DND-41 (cell line): Measurements from ENCODE around the gene PRR19.
A peak's percentile ranks its signal among the peaks of the same experiment; 100 is the strongest.

Source experiments
- ATAC-seq: fragments of 200-7000 bp; cut with Tn5 transposase; 3 replicates; pipeline ENCODE4 v1.9.1; 2021; ENCODE audit warnings: low read depth; ENCODE audit not compliant: insufficient read depth
- DNase-seq: peaks from one replicate; pipeline ENCODE4 v3.0.0-alpha.2; 2020
- H2AFZ ChIP-seq: 2 replicates; pipeline ENCODE4 v1.6.0; 2012; ENCODE audit warnings: low read depth, low read length
- H3K27ac ChIP-seq: 2 replicates; pipeline ENCODE4 v1.5.1; 2012; ENCODE audit warnings: low read length, inconsistent platforms
- H3K27me3 ChIP-seq: fragments of 200-600 bp; sonication (generic); 2 replicates; pipeline ENCODE4 v1.6.0; 2012; ENCODE audit warnings: low read length, mild to moderate bottlenecking, inconsistent platforms; ENCODE audit not compliant: insufficient read depth, poor library complexity
- H3K36me3 ChIP-seq: 2 replicates; pipeline ENCODE4 v1.5.1; 2012; ENCODE audit warnings: low read length, inconsistent platforms; ENCODE audit not compliant: insufficient read depth
- H3K4me1 ChIP-seq: 2 replicates; pipeline ENCODE4 v1.5.1; 2012; ENCODE audit warnings: mild to moderate bottlenecking, low read length; ENCODE audit not compliant: insufficient read depth
- H3K4me2 ChIP-seq: 2 replicates; pipeline ENCODE4 v1.6.0; 2012; ENCODE audit warnings: mild to moderate bottlenecking, moderate library complexity, low read length, inconsistent platforms; ENCODE audit not compliant: insufficient read depth
- H3K4me3 ChIP-seq, 2 experiments: fragments of 200-600 bp in 1 of 2; shearing (Covaris generic) in 1 of 2; 2 replicates each; pipeline ENCODE4 v1.5.1; 2012 to 2016; ENCODE audit warnings: inconsistent platforms in 2 of 2, low read length in 2 of 2, mild to moderate bottlenecking in 2 of 2, low read depth in 1 of 2, moderate library complexity in 1 of 2
- H3K79me2 ChIP-seq: 2 replicates; pipeline ENCODE4 v1.6.0; 2012; ENCODE audit warnings: low read length, inconsistent platforms; ENCODE audit not compliant: insufficient read depth
- H3K9ac ChIP-seq: 2 replicates; pipeline ENCODE4 v1.6.0; 2012; ENCODE audit warnings: low read depth, mild to moderate bottlenecking, inconsistent platforms, low read length, moderate library complexity
- H3K9me3 ChIP-seq: 2 replicates; pipeline ENCODE4 v1.5.1; 2012; ENCODE audit warnings: low read length, moderate library complexity, mild to moderate bottlenecking, inconsistent platforms; ENCODE audit not compliant: insufficient read depth, severe bottlenecking
- H4K20me1 ChIP-seq: 2 replicates; pipeline ENCODE4 v1.6.0; 2012; ENCODE audit warnings: low read length; ENCODE audit not compliant: insufficient read depth
- EZH2 ChIP-seq: IDR thresholded peaks from 3 replicates; pipeline ENCODE4 v1.6.1; 2012; ENCODE audit warnings: borderline replicate concordance, low read depth, mild to moderate bottlenecking, moderate library complexity, low read length, inconsistent platforms; ENCODE audit not compliant: severe bottlenecking
- TF ChIP-seq, protein P1 (sequence below): IDR thresholded peaks from 2 replicates; pipeline ENCODE4 v1.5.1; 2012; ENCODE audit warnings: borderline replicate concordance, low read length, moderate library complexity, mild to moderate bottlenecking; ENCODE audit not compliant: poor library complexity, severe bottlenecking; ENCODE audit errors: extremely low read depth

PRR19 gene

DNA sequence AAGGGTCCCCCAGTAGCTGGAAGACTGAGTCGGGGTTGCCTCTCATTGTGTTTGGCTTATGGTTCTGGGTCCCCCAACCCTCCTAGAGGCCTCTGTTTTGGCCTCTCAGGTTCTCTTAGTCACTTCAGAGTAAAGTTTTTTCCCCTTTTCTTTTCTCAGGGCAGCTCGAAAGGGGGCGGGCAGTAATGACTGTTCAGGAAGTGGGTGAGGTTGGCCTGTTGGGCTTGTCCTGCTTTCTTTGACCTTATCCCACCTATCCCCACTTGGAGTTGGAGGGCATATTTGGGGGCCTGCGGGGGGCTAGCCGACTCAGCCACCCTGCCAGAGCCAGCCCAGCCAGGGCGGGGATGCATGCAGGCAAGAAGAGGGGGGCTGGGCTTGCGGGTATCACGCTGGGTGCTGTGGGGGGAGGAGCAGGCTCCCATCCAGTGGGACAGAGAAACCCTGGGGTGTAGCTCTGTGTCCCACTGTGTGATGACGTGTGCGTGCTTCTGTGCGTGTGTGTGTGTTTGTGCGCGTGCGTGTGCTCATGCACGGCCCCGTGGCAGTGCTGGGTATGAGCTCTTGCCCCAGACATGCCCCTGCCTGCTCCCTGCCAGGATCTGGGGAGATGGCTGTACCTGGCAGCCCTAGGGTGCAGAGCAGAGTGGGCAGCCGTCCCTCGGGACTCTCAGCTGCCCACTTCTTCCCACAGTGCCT is 31.4 kb upstream of the PRR19 start:
- Histone ChIP-seq H3K9ac (peak overlapping the region; percentile 74), H3K36me3 (peaks cover 42% of the 10 kb centered on the region), H4K20me1 (no peaks in the 10 kb centered on the region), H3K4me3 (peak overlapping the region; percentile 69 to 92; a peak in 3 of 4 replicates), H3K27ac (peak overlapping the region; percentile 89), H3K79me2 (peaks cover 28% of the 10 kb centered on the region), H3K9me3 (no peaks in the 10 kb centered on the region), H3K27me3 (no peaks in the 10 kb centered on the region), H3K4me1 (peaks cover 24% of the 10 kb centered on the region), H2AFZ (no peak overlapping the region), H3K4me2 (peak overlapping the region; percentile 85)
- no peak for ATAC-seq
- TF ChIP-seq, protein P1, sequence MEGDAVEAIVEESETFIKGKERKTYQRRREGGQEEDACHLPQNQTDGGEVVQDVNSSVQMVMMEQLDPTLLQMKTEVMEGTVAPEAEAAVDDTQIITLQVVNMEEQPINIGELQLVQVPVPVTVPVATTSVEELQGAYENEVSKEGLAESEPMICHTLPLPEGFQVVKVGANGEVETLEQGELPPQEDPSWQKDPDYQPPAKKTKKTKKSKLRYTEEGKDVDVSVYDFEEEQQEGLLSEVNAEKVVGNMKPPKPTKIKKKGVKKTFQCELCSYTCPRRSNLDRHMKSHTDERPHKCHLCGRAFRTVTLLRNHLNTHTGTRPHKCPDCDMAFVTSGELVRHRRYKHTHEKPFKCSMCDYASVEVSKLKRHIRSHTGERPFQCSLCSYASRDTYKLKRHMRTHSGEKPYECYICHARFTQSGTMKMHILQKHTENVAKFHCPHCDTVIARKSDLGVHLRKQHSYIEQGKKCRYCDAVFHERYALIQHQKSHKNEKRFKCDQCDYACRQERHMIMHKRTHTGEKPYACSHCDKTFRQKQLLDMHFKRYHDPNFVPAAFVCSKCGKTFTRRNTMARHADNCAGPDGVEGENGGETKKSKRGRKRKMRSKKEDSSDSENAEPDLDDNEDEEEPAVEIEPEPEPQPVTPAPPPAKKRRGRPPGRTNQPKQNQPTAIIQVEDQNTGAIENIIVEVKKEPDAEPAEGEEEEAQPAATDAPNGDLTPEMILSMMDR, result no peak
- no peak for TF ChIP-seq EZH2
- peak; percentile 46 for DNase-seq

GRCh38 chr19:42271045-42271419 is 30.9 kb upstream of the PRR19 start:
- peak overlapping the region; percentile 32; the same call in 1 of the 2 replicates for H3K27ac ChIP-seq
- no peaks in the 10 kb centered on the region for H4K20me1 ChIP-seq
- H3K4me2 ChIP-seq, result no peak overlapping the region
- peak overlapping the region; percentile 20 for H3K9ac ChIP-seq
- ATAC-seq (no peak), DNase-seq (no peak)
- peaks cover 28% of the 10 kb centered on the region for H3K79me2 ChIP-seq
- peaks cover 24% of the 10 kb centered on the region for H3K4me1 ChIP-seq
- H3K9me3 ChIP-seq, result no peaks in the 10 kb centered on the region
- no peak overlapping the region for H2AFZ ChIP-seq
- no peak overlapping the region for H3K4me3 ChIP-seq
- H3K36me3 ChIP-seq, result peaks cover 42% of the 10 kb centered on the region
- no peak for TF ChIP-seq EZH2
- TF ChIP-seq, protein P1, result no peak
- H3K27me3 ChIP-seq, result no peaks in the 10 kb centered on the region

GRCh38 chr19:42271861-42272534 is 29.9 kb upstream of the PRR19 start:
- Histone ChIP-seq H3K79me2 (peaks cover 28% of the 10 kb centered on the region), H3K4me3 (no peak overlapping the region), H3K4me1 (peaks cover 24% of the 10 kb centered on the region), H3K36me3 (peaks cover 42% of the 10 kb centered on the region), H3K9ac (peak overlapping the region; percentile 20; the same call in 1 of the 2 replicates), H3K27me3 (no peaks in the 10 kb centered on the region), H4K20me1 (no peaks in the 10 kb centered on the region), H3K4me2 (no peak overlapping the region), H3K27ac (no peak overlapping the region), H3K9me3 (no peaks in the 10 kb centered on the region), H2AFZ (no peak overlapping the region)
- no peak for TF ChIP-seq EZH2
- TF ChIP-seq, protein P1, result no peak
- ATAC-seq, result no peak
- DNase-seq, result no peak
